Right hindlimb (tissue), 1 donor: ENCODE results near the gene DNAI1.
"Not testable (repeated sequence)": the region's sequence is repeated elsewhere in the genome, so short reads cannot be mapped to it uniquely, and the experiment has no call there.

Experiments used
- DNase-seq: peaks from one replicate; pipeline ENCODE4 v3.0.0-alpha.2; 2018

Gene DNAI1

GRCh38 chr9:34514816-34515215, 56.2 kb downstream of the DNAI1 start:
- DNase-seq = no peak

DNA sequence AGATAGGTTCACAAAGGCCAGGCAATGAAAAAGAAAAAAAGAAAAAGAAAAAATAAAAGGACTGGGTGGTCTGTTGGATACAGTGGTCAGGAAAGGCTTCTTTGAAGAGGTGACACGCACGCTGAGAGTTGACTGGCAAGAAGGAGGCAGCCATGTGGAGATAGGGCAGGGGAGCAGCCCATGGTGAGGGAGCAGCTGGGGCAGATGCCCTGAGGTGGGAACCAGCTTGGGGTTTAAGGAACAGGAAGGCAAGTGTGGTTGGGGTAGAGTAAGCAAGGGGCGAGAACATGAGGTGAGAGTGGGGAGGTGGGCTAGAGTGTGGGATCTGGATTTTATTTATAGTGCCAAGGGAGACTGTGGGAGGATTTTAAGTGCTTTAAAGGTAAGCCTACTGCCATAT, 57.4 kb downstream of the DNAI1 start:
- DNase-seq = no peak

DNA sequence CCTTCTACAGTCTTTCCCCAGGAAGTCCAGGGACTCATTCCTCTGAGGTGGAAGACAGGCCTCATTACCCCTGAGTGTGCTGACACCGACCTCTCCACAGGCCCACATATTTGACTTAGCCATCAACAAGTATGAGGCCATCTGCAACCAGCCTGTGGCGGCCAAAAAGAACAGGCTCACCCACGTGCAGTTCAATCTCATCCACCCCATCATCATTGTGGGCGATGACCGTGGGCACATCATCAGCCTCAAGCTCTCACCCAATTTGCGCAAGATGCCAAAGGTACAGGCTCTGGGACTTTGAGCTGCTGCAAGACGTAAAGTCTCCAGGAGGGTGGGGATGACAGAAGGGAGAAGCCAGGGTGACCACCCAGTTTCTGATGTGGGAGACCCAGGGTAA, 58.6 kb downstream of the DNAI1 start:
- DNase-seq = no peak

- peak; percentile 77 for DNase-seq
These were observed 59.6 kb downstream of the DNAI1 start for GRCh38 chr9:34518110-34518616.

DNA sequence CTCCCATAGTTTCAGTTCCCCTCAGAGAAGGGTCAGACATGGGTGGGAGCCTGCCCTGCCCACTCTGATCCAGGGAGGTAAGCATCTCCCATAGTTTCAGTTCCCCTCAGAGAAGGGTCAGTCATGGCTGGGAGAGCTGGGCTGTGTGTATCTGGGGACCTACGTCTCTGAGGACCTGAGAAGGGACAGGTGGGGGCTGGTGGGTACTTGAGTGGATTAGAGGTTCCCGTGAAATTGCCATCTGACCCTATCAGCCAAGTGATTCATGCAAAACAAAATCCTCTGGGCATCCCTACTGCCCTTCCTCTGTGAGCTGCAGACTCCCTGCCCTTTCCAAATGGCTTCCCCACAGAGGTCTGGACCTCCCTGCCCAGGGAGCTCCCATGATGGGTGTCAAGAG, 60.3 kb downstream of the DNAI1 start:
- no peak for DNase-seq

GRCh38 chr9:34519321-34520020, 60.9 kb downstream of the DNAI1 start:
- no peak for DNase-seq

- no peak for DNase-seq
These were observed 61.5 kb downstream of the DNAI1 start for GRCh38 chr9:34520096-34520495.

DNA sequence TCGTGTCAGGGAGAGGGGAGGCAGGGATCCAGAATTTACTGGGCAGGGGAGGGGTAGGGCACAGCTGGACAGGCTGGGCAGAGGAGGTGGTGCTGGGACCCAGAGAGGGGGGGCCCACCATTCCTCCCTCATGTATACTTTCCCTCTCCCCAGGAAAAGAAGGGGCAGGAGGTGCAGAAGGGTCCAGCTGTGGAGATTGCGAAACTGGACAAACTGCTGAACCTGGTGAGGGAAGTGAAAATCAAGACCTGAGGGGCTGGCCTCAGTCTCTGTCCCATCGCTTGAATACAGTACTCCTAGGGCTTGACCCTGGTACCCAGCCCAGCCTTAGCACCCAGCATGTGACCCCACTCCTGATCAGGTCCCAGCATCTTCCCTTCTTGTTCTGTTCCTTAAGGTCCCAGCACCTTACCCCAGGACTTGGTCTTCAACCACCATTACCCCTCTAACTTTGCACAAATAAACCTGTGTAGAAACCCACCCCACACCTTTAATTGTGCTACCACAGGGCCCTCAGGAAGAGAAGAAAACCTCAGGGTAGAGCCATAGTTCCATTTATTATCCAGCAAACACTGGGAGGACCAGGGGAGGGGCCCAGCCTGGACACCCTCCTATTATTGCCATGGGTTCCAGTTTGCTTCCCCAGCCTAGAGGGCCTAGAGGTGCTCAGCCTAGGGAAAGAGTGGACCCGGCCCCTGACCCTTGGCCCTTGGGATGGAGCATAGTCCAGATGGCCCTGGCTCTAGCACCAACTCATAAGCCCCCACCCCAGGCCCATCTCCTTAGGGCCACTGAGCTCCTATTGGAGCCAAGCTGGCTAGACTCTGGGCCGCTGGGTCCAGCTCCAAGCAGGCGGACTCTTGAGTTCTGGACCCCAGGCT, 62.1 kb downstream of the DNAI1 start:
- no peak for DNase-seq

DNA sequence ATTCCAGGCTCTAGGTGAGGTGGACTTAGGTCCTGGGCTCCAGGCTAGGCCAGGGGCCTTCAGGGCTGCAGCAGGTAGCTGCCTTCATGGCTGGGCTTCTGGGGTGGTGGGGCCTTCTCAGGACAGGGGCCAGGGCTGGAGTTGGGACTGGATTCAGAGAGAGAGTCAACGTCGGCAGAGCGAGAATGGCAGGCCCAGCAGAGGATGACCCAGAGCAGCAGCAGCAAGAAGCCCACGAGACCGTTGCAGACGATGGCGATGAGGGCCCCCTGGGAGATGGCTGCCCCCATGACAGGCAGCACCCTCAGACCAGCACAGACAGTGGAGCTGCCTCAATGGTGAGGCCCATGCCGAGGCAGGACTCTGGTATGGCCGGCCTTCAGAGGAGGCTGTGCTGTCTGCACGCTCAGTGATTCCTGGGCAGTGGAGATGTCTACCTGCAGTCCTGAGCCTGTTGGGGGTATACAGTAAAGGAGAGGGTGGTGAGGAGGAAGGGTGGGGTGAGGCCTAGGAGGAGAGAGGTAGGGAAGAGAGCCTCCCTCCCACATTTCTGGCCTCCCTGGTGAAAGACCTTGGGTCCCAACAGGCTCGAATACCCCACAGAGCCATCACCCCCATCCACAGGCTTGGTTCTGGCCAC, 62.9 kb downstream of the DNAI1 start:
- DNase-seq = no peak

DNA sequence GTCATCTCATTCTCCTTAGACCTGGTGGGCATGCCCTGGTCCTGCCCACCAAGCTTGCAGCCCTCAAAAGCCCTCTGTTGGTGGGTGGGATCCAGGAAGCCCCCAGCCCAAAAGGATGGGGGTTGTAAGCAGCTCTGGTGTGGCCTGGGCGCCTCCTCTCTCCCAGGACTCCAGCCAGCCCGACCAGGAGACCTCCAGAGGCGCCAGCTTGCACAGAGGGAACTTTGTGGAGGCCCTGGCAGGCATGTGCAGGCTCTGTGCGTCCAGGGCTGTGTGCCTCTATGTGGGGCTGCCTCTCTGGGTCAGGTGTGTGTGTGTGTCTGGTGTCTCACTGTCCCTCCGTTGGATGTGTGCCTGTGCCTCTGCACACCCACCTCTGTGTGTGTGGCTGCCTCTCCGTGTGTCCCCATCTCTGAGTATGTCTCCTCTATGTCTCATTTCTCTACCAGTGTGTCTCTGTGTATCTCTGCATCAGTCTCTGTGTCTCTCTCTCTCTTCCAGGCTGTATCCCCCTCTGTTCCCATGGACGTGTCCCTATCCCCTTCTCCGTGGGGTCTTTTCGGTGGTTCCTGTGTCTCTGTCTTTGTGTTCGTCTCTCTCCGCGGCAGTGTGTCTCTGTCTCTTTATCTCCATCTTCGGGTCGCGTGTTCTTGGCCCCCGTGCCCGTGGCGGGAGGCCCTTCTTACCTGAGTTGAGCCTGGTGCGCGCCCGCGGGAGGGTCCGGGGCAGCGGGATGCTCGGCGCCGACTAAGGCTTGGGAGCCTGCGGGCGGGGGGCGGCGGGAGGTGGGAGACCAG, 63.7 kb downstream of the DNAI1 start:
- no peak for DNase-seq

DNA sequence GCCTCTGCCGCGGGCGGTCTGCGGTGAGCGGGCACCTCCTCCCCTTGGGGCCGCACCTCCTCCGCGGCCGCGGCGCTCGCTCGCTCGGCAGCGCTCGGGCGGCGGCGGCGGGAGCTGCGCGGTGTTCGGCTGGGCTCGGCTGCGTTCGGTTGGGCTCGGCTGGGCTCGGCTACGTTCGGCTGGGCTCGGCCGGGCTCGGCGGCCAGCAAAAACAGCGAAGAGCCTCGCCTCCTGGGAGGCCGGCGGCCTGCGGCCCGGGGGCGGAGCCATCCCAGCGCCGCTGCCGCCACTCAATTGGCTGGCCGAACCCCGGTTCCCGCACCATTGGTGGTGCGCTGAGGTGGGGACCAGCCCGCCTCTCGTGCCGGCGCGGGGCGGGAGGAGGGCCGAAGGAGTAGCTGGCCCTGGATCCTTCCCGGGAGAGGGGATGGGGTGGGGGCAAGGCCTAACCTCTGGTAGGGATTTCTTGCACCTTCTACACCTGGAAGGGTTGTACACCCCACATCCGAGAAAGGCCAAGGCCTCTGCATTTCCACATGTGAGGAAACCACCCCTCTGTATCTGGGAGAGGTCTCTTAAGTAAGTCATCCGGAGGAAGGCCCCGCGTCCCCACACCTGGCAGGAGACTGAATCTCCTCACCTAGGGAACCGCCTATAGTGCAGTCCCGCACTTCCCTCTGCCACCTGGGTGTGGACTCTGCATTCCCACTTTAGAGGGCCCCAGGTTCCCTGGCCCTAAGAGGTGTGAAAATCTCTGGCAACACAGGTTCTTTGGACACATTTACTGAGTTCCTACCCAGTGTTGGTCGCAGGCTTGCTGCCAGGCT, 64.6 kb downstream of the DNAI1 start, which contains the start of gene ENHO:
Gene ENHO, minus strand, starts transcription at position 20 of the 827 bp plus-strand sequence. CDS start 1,295 bp downstream, outside the sequence.
- DNase-seq = peak; percentile 95

GRCh38 chr9:34524349-34524748, 65.7 kb downstream of the DNAI1 start:
- no peak for DNase-seq

DNA sequence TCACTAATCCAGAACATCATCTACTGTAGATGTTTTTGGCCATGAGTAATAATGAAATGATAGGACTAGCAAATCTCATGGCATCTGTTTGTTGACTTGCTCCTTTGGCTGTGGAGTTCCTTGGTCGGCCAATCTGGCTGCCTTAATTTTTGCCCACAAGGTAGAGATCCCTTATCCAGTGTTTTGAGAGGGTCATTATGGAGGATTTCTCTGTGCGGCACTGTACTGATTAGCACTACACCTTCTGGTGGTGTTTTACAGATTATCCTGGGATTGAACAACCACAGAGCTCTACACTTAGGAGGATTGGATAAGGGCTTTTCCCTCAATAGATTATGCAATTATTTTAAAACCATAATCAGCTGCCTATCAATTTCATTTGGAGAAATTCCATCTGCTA, 67.4 kb downstream of the DNAI1 start:
- no peak for DNase-seq

DNA sequence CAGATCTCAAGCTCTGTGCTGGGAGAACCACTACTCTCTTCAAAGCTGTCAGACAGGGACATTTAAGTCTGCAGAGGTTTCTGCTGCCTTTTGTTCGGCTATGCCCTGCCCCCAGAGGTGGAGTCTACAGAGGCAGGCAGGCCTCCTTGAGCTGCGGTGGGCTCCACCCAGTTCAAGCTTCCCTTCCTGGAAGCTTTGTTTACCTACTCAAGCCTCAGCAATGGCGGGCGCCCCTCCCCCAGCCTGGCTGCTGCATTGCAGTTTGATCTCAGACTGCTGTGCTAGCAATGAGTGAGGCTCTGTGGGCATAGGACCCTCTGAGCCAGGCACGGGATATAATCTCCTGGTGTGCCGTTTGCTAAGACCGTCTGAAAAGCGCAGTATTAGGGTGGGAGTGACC, 73.4 kb downstream of the DNAI1 start:
- not testable (repeated sequence) for DNase-seq

GRCh38 chr9:34536685-34537084, 78.1 kb downstream of the DNAI1 start:
- no peak for DNase-seq

- DNase-seq = no peak
These were observed 82.2 kb downstream of the DNAI1 start for GRCh38 chr9:34540827-34541226.

GRCh38 chr9:34541540-34541939, 82.9 kb downstream of the DNAI1 start:
- no peak for DNase-seq

GRCh38 chr9:34544035-34544434, 85.4 kb downstream of the DNAI1 start:
- no peak for DNase-seq

DNA sequence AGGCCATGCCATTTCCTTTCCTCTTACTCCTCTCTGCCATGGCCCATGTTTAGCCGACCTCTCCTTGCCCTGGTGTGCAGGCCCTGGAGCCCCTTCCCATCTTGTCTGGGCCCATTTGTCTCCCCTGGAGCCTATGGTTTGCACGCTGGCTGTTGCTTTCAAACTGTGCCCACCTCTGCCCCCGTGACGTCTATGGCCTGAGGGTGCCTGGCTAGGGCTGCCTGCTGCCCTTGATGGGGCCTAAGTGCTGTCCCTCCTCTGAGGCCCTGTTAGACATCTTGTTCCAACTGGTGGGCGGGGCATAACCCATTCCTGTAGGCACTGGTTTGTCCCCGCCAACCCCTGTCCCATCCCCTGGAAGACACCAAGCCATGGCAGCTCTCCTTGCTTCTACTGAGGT, 86.9 kb downstream of the DNAI1 start:
- DNase-seq = no peak

- peak; percentile 24 for DNase-seq
These were observed 87.7 kb downstream of the DNAI1 start for GRCh38 chr9:34546102-34546833.
